ENCODE results near the gene FOSL2. TPM values are rescaled to one million over a fixed set of nuclear protein-coding genes. Genes with fewer than 3 reads are reported as not detected.
A peak's percentile ranks its signal among the peaks of the same experiment; 100 is the strongest.

Gene FOSL2
- 146 and 156 TPM in 2 replicates for total RNA-seq

DNA sequence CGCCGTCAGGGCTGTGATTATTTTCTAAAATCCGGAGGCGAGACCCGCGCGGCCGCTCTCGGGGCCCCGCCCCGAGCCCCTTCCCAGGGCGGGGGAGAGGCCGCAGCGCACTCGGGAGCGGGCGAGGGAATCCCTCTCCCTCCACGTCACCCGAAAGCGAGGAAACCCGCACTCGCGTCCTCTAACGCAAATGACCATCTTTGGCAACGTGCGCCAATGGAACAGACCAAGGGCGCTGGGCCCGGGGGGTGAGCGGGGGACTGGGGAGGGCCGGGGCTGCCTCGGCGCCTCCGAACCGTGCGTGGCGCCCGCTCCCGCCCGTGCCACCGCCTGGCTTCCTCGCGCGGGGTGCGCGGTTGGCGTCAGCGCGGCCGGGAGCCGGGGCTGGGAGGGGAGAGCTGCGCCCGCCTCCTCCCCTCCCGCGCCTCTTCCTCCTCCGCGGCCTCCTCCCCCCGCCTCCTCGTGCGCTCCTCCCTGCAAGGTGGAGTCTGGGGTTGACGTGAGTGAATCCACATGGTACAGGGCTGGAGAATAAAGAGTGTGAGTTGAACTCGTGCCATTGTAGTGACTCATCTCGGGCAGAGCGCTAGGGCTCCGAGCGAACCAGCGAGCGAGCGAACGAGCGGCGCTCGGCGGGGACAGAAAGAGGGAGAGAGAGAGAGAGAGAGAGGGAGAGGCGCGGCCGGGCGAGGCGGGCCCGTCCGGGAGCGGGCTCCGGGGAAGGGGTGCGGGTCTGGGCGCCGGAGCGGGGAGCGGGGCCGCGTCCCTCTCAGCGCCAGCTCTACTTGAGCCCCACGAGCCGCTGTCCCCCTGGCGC is at the start of gene FOSL2:
FOSL2 (plus strand) TSS at position 562 of the 817 bp plus-strand sequence. CDS start 863 bp downstream, outside the sequence.
- intact Hi-C loops (cut with micrococcal nuclease): loop anchor here (1.0 to 10.0 kb wide), 12 partner anchors 17 to 690 kb away; partner anchors contain the start of gene MRPL33
- H3K36me3 Mint-ChIP-seq (ENCODE audit: low read depth): peaks cover 8% of the 10 kb centered on the region
- H3K27me3 Mint-ChIP-seq (ENCODE audit: low read depth): no peaks in the 10 kb centered on the region
- DNase-seq (ENCODE audit: low spot score): peak; percentile 95
- no peaks in the 10 kb centered on the region for H3K9me3 Mint-ChIP-seq
- peak within 1 kb of the TSS; percentile 87 for H3K4me3 Mint-ChIP-seq (ENCODE audit: low read depth)
- peak within 1 kb of the TSS; percentile 97 for H3K27ac Mint-ChIP-seq
- peaks cover 33% of the 10 kb centered on the region for H3K4me1 Mint-ChIP-seq (ENCODE audit: low read depth)

DNA sequence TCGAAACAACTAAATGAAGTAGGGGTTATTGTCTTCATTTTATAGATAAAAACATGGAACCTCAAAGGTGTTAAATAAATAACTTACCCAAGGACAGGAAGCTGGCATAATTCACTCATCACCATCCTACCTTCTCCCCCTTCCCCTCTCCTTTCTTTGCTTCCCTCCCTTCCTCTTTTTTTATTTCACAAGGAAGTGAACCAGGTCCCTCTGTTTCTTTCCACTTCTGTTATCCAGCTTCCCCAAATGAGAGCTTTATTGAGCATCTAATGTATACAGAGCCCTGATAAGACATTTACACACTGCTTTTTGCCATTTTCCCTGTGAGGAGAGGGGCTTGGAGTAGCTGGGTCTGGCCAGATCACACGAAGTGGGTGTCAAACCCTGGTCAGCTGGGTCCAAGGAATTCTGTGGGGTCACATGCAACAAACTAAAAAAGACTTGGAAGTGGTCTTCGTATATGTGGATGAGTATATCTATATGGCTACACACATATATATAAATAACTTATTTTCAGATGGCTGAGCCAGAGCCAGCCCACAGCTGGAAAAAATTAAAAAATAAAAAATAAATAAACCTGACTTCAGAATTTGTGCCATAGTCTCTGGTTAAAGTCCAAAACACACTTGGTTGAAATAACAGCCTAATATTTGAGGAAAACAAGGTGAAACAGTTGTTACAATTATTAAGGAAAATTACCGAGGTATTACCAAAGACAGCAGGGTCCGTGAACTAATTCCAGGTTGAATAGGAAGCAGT is 49.3 kb upstream of the FOSL2 start:
- H3K9me3 Mint-ChIP-seq: no peaks in the 10 kb centered on the region
- no peak for DNase-seq (ENCODE audit: low spot score)
- H3K27ac Mint-ChIP-seq: no peak overlapping the region
- intact Hi-C loops (cut with micrococcal nuclease): no loop called here
- H3K27me3 Mint-ChIP-seq (ENCODE audit: low read depth): no peaks in the 10 kb centered on the region
- peaks cover 10% of the 10 kb centered on the region for H3K4me1 Mint-ChIP-seq (ENCODE audit: low read depth)
- no peak overlapping the region for H3K4me3 Mint-ChIP-seq (ENCODE audit: low read depth)
- H3K36me3 Mint-ChIP-seq (ENCODE audit: low read depth): no peaks in the 10 kb centered on the region

DNA sequence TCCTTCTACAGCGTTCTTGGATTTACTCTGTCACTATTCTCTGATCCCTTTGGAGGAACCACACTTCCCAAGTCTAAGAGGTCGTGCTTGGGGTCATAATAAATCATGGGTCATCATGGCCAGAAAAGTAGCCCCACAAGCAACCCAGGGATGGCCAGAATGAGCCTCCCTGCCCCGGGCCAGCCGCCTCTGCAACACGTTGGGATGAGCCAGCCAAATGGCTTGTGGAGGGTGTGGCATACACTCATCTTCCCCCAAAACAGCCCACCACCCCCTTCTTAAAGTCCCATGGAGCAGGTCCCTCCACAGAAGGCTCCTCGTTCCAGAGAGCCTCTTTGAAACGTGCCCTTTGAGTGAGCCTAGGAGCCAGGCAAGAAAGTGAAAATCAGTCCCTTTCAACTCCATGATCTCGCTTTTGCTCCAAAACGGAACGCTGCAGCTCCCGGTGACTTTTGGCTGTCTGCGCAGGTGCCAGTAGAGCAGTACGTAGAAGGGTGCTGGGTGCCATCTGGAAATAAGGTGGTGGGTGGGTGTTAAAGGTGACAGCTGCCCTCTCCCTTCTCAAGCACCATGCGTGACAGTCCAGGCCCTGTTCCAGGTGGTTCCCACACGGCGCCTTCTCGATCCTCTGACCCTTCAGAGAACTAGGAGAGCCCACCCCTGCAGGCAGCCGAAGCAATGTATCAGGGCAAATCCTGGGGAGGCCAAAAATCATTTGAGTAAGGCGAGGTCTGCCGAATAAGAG is 48.5 kb upstream of the FOSL2 start:
- no peaks in the 10 kb centered on the region for H3K27me3 Mint-ChIP-seq (ENCODE audit: low read depth)
- H3K9me3 Mint-ChIP-seq: no peaks in the 10 kb centered on the region
- no peaks in the 10 kb centered on the region for H3K36me3 Mint-ChIP-seq (ENCODE audit: low read depth)
- H3K4me1 Mint-ChIP-seq (ENCODE audit: low read depth): peaks cover 16% of the 10 kb centered on the region
- intact Hi-C loops (cut with micrococcal nuclease): no loop called here
- H3K4me3 Mint-ChIP-seq (ENCODE audit: low read depth): no peak overlapping the region
- H3K27ac Mint-ChIP-seq: no peak overlapping the region
- DNase-seq (ENCODE audit: low spot score): no peak

DNA sequence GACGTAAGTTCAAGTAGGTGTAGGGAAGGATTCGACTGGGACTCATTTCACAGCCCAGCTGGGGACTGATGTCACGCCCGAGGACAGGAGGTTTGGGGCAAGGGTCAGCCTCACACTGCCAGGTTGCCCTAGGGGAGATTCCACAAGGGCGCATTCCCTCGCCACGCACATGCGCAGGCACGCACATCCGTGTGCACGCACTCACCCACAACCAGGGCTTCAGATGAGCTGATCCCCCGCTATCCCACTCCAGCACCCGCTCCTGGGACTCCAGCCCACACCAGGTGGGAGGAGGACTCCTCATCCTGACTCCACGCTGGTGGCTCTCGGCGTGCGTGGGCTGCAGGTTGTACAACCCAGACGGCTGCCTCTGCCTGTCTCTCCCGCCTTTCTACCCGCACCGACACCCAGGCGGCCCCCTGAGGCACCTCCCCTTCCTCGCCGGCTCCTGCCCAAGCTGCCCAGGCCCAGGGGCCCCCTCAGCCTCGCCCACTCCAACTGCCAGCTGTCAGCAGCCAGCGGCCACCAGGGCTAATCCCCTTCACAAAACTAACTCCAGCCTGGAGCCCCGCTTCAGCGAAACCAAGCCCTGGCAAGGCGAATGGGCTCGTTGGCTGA is 47.8 kb upstream of the FOSL2 start:
- H3K4me3 Mint-ChIP-seq (ENCODE audit: low read depth): no peak overlapping the region
- H3K27ac Mint-ChIP-seq: no peak overlapping the region
- intact Hi-C loops (cut with micrococcal nuclease): no loop called here
- no peaks in the 10 kb centered on the region for H3K27me3 Mint-ChIP-seq (ENCODE audit: low read depth)
- H3K9me3 Mint-ChIP-seq: no peaks in the 10 kb centered on the region
- DNase-seq (ENCODE audit: low spot score): no peak
- H3K36me3 Mint-ChIP-seq (ENCODE audit: low read depth): no peaks in the 10 kb centered on the region
- peaks cover 18% of the 10 kb centered on the region for H3K4me1 Mint-ChIP-seq (ENCODE audit: low read depth)

DNA sequence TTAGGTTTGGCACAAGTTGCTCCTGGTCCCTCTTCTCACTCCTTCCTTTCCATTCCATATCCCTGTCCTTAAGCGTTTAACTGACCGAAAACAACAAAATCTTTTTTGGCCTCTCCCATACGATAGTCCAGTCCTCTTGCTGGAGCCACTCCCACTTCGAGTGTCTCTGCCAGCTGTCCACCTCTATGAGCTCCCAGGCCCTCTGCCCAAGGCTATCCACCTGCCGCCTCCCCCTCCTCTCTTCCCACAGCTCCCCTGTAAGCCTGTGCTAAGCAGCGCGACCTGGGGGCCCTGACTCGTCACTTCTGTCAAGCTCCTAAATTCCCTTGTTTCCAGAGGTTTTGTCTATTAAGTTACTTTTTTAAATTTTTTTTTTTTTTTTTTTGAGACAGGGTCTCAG is 47.0 kb upstream of the FOSL2 start:
- Mint-ChIP-seq H3K27me3 (ENCODE audit: low read depth) (no peaks in the 10 kb centered on the region), H3K4me1 (ENCODE audit: low read depth) (peaks cover 18% of the 10 kb centered on the region), H3K9me3 (no peaks in the 10 kb centered on the region), H3K4me3 (ENCODE audit: low read depth) (no peak overlapping the region), H3K27ac (no peak overlapping the region), H3K36me3 (ENCODE audit: low read depth) (no peaks in the 10 kb centered on the region)
- intact Hi-C loops (cut with micrococcal nuclease): no loop called here
- DNase-seq (ENCODE audit: low spot score): no peak

DNA sequence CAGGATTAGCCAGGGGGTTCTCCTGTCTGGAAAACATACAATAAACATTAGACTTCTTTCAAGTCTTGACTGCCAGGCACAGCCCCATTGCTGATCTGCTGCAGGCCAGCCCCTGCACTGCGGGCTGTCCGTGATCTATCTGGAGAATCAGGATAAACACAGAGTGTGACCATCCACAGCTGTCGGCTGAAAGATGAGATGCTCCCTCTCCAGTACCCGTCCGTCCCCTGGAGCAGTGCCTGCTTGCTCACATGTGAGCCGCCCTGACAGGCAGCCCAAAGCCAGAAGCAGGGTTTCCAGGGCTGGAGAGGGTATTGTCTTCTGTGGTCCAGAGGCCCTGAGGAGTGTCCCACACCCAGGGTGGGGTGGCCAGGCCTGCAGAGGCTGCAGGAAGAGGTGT is 46.1 kb upstream of the FOSL2 start:
- intact Hi-C loops (cut with micrococcal nuclease): no loop called here
- no peak overlapping the region for H3K27ac Mint-ChIP-seq
- H3K9me3 Mint-ChIP-seq: no peaks in the 10 kb centered on the region
- DNase-seq (ENCODE audit: low spot score): no peak
- no peaks in the 10 kb centered on the region for H3K36me3 Mint-ChIP-seq (ENCODE audit: low read depth)
- peaks cover 20% of the 10 kb centered on the region for H3K4me1 Mint-ChIP-seq (ENCODE audit: low read depth)
- no peaks in the 10 kb centered on the region for H3K27me3 Mint-ChIP-seq (ENCODE audit: low read depth)
- no peak overlapping the region for H3K4me3 Mint-ChIP-seq (ENCODE audit: low read depth)

DNA sequence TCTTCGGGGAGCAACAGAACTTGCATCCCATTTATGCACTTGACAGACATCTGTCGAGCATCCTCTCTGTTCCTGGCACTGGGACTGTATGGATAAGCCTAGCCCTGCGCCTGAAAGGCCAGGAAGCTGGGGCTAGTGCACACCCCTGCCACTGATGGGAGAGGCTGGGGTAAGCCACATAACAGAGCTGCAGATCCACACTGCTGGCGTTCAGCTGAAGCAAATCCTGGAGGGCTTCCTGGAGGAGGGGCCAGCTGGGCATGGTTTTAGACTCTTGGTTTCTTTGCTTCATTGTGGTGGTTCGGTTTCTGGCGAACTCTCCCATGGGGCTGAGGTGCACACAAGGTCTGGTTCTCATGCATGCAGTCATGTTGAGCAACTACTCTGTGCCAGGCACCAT is 45.5 kb upstream of the FOSL2 start:
- no peak for DNase-seq (ENCODE audit: low spot score)
- peak overlapping the region; percentile 55 for H3K27ac Mint-ChIP-seq

DNA sequence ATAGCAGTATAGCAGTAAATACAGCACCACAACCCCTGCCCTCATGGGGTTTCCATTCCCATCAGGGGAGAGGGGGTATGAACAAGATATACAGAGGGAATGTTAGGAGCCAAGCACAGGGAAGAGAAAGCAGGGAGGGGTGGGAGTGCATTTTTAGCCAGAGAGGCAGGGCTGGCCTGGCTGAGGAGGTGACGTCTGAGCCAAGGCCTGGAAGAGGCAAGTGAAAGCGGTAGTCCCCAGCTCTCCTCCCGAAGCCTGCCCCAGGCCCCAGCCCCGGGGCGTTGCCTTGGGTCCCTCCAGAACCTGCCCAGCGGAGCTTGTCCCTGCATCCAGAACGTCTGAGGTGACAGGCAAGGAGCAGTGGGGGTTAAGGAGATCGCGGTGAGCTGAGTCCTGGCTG is 45.1 kb upstream of the FOSL2 start:
- H3K4me3 Mint-ChIP-seq (ENCODE audit: low read depth): no peak overlapping the region
- H3K27me3 Mint-ChIP-seq (ENCODE audit: low read depth): no peaks in the 10 kb centered on the region
- H3K9me3 Mint-ChIP-seq: no peaks in the 10 kb centered on the region
- peaks cover 23% of the 10 kb centered on the region for H3K4me1 Mint-ChIP-seq (ENCODE audit: low read depth)
- no peak for DNase-seq (ENCODE audit: low spot score)
- no peaks in the 10 kb centered on the region for H3K36me3 Mint-ChIP-seq (ENCODE audit: low read depth)
- H3K27ac Mint-ChIP-seq: peak overlapping the region; percentile 55
- intact Hi-C loops (cut with micrococcal nuclease): no loop called here

More for the DNA sequence above, 45.5 kb upstream of the FOSL2 start:
- no peak overlapping the region for H3K4me3 Mint-ChIP-seq (ENCODE audit: low read depth)
- H3K27me3 Mint-ChIP-seq (ENCODE audit: low read depth): no peaks in the 10 kb centered on the region
- H3K36me3 Mint-ChIP-seq (ENCODE audit: low read depth): no peaks in the 10 kb centered on the region
- intact Hi-C loops (cut with micrococcal nuclease): no loop called here
- peaks cover 23% of the 10 kb centered on the region for H3K4me1 Mint-ChIP-seq (ENCODE audit: low read depth)
- no peaks in the 10 kb centered on the region for H3K9me3 Mint-ChIP-seq

DNA sequence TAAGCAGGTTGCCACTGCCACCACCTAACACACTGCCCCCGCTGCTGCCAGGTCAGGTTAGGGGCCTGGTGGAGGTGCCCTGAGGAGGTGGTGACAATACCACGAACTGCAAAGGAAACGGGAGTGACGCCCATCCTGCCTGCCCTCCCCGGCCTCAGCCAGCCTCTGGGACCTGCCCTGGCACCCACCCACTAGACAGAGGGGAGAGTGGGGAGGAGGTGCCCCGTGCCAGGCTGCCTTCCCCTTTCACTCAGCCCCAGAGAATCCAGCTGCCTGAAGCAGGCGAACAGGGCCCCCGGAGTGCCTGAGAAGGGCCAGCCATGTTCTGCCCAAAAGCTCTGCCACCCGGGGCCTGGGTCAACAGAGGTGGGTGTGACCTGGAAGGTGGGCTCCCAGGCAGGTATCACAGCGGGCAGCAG is 44.5 kb upstream of the FOSL2 start:
- no peaks in the 10 kb centered on the region for H3K36me3 Mint-ChIP-seq (ENCODE audit: low read depth)
- H3K4me1 Mint-ChIP-seq (ENCODE audit: low read depth): peaks cover 23% of the 10 kb centered on the region
- intact Hi-C loops (cut with micrococcal nuclease): no loop called here
- no peaks in the 10 kb centered on the region for H3K27me3 Mint-ChIP-seq (ENCODE audit: low read depth)
- H3K27ac Mint-ChIP-seq: peak overlapping the region; percentile 28
- peak; percentile 26 for DNase-seq (ENCODE audit: low spot score)
- H3K9me3 Mint-ChIP-seq: no peaks in the 10 kb centered on the region
- no peak overlapping the region for H3K4me3 Mint-ChIP-seq (ENCODE audit: low read depth)

DNA sequence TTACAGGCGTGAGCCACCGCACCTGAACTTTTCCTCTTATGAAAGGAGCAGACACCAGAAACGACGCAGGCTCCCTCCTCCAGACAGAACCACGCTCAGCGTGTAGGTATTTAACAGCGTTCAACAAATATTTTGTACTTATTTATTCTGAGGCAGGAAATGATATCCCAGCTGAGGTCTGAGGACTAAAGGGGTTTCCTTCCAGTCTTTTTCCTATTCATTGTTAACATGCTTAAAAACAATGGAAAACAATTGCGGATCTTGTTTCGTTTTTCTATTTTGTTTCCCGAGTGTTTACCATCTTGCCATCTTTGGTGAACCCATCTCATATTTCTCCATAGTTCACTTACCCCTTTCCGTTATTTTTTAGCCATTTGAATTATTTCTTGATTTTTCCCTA is 43.7 kb upstream of the FOSL2 start:
- DNase-seq (ENCODE audit: low spot score): no peak
- H3K4me3 Mint-ChIP-seq (ENCODE audit: low read depth): no peak overlapping the region
- intact Hi-C loops (cut with micrococcal nuclease): no loop called here
- H3K4me1 Mint-ChIP-seq (ENCODE audit: low read depth): peaks cover 23% of the 10 kb centered on the region
- H3K36me3 Mint-ChIP-seq (ENCODE audit: low read depth): no peaks in the 10 kb centered on the region
- H3K27me3 Mint-ChIP-seq (ENCODE audit: low read depth): no peaks in the 10 kb centered on the region
- no peaks in the 10 kb centered on the region for H3K9me3 Mint-ChIP-seq
- H3K27ac Mint-ChIP-seq: peak overlapping the region; percentile 28

DNA sequence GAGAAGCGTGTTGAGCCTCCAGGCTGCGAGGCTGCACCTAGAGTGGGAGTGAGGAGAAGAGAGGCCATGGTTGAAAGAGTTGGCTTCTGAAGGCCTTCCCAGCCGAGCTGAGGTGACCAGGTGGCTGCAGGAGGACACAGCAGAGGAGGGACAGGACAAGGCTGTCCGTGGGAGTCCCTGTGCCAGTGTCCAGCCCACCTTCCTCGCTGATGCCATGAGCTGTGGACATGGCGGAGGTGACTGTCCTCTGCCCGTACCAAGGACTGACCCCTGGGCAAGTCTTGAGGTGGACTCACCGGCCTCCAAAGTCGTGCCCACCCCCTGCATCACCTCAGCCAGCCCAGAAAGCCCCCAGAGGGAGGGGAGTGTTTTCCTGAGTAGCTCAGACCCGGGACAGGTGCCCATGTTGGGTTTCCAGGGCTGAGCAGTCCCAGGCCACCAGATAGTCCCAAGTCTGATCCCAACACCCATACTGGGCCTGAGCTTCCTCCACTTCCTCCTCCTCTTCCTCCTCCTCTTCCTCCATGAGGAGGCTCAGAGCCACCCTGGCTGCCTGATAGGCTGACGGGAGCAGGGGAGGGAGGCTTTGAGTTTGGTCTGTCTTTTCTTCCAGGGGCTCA is 43.0 kb upstream of the FOSL2 start:
- no peaks in the 10 kb centered on the region for H3K36me3 Mint-ChIP-seq (ENCODE audit: low read depth)
- H3K27ac Mint-ChIP-seq: no peak overlapping the region
- DNase-seq (ENCODE audit: low spot score): no peak
- H3K4me3 Mint-ChIP-seq (ENCODE audit: low read depth): no peak overlapping the region
- peaks cover 23% of the 10 kb centered on the region for H3K4me1 Mint-ChIP-seq (ENCODE audit: low read depth)
- intact Hi-C loops (cut with micrococcal nuclease): no loop called here
- no peaks in the 10 kb centered on the region for H3K27me3 Mint-ChIP-seq (ENCODE audit: low read depth)
- H3K9me3 Mint-ChIP-seq: no peaks in the 10 kb centered on the region

DNA sequence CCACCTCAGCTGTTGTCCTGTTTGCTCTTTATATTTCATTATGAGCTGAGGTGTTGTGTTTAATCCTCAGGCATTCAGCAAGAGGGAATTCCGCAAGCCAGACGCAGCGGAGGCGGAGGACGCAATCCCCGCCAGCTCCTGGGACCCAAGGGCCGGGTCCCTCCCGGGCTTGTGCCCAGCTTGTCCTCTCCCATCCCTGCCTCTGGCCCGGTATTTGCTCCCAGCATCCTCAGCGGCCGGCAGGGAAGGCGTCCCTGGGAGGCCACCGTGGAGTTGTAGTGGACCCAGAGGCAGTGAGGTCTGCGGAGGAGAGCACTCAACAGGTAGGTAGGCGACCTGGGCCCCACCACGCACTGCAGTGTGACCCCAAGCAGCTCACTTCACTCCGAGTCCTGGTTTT is 42.5 kb upstream of the FOSL2 start:
- H3K9me3 Mint-ChIP-seq: no peaks in the 10 kb centered on the region
- peaks cover 23% of the 10 kb centered on the region for H3K4me1 Mint-ChIP-seq (ENCODE audit: low read depth)
- no peaks in the 10 kb centered on the region for H3K27me3 Mint-ChIP-seq (ENCODE audit: low read depth)
- DNase-seq (ENCODE audit: low spot score): no peak
- intact Hi-C loops (cut with micrococcal nuclease): no loop called here
- no peak overlapping the region for H3K4me3 Mint-ChIP-seq (ENCODE audit: low read depth)
- no peaks in the 10 kb centered on the region for H3K36me3 Mint-ChIP-seq (ENCODE audit: low read depth)
- H3K27ac Mint-ChIP-seq: no peak overlapping the region
